Stromal cell of bone marrow (primary cell): Measurements from ENCODE around the gene HCRTR1.

Source experiments
- DNase-seq: peaks from one replicate; pipeline ENCODE4 v3.0.0-alpha.2; 2012; ENCODE audit warnings: low read depth

Gene HCRTR1

DNA sequence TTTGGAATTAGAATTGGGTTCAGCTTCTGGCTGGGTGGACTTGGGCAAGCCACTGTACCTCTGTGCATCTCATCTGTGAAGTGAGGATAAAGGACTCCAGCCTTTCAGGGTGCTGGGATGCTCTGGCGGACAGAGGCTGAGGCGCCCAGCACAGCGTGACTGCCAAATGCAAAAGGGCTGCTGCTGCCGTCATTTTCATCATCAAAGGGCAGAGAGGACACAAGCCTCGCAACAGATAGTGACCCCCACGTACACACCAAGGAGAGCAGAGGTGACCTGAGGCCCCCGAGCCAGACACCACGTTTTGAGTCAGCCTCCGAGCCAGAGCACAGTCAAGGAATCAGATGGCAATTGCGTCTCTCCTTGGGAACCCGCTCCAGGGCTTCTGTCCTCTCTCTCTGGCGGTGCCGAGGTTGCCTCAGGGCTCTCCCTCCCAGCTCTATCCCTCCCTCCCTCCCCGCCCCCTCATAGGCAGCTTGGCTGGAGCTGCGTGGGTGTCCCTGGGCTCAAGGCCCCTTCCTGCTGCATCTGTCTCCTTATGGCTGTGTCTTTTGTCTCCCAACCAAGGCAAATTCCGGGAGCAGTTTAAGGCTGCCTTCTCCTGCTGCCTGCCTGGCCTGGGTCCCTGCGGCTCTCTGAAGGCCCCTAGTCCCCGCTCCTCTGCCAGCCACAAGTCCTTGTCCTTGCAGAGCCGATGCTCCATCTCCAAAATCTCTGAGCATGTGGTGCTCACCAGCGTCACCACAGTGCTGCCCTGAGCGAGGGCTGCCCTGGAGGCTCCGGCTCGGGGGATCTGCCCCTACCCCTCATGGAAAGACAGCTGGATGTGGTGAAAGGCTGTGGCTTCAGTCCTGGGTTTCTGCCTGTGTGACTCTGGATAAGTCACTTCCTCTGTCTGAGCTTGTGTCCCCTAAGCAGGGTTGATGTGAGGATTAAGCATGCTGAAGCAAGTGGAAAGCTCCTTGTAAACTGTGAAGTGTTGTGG, 9.0 kb downstream of the HCRTR1 start:
- DNase-seq = no peak

DNA sequence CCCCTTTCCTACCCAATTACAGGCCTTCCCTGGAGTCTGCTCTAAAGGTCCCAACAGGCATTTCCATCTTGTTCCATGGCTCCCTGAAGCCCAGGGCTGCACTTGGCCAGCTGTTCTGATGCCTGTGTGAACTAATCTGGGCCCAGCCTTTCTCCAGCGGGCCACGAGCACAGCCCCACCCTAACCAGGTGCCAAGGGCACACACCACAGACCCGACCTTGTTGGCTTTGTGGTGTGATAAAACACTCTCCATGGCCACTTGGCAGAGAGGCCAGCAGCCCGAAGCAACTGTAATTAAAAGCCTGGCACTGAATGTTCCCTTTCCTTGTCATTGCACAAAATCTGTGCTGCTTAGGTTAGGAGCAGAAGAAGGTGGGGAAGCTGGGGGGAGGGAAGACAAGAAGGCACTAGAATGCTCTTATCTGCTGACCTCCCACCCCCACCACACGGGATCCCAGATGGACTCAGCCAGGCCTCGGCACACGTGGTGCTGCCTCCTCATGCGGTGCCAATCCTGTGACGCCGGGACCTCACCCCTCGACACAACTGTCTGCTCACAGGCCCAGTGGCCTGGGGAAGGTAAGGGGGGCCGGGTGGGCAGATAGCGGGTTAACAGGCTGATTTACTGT, 9.9 kb downstream of the HCRTR1 start:
- no peak for DNase-seq

GRCh38 chr1:31627930-31628559, 10.6 kb downstream of the HCRTR1 start:
- DNase-seq = no peak

DNA sequence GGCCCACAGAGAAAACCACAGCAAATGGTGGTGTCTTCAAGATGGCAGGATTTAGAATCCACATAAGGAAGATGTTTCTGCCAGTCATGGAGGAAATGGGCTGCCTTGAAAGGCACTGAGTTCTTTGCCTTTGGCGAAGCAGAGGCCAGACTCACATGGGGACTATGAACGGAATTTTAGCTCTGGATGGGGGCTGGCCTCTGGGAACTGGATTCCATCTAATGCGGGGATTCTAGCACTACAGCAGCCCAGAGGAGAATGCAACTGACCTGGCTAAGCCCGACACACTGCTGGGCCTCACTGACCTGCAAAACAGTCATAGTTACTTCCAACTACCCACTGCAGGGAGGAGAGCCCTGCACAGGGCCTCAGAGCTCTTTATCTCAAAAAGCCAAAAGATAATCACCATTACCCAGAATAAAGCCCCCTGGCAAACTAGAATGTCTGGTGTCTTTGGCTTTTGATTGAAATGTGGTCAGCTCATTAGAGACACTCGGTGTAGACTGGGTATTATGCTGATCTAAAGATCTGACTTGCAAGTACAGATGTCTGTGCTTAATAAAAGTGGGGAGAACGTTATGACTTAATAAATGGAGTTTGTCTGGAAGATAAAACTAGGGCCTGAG, 11.6 kb downstream of the HCRTR1 start:
- no peak for DNase-seq

DNA sequence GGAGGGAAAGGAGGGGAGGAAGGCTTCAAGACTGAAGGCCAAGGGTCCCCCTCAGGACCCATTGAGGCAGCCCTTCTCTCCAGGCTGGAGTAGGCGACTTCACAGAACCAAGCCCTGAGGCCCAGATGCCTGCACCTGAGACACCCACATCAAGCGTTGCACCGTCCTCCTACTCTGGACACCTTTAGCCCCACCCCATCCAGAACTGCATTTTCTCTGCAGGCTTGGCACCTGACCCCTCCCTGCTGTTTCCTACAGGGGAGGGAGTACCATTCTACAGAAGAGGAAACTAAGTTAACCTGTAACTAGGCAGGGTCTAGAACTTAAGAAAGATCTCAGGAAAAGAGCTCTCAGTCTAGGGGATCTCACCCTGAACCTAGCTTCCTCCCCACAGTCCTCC, 15.2 kb downstream of the HCRTR1 start:
- DNase-seq = no peak

GRCh38 chr1:31633117-31633516, 15.6 kb downstream of the HCRTR1 start:
- no peak for DNase-seq

GRCh38 chr1:31637915-31638673, 20.6 kb downstream of the HCRTR1 start:
- DNase-seq = no peak

DNA sequence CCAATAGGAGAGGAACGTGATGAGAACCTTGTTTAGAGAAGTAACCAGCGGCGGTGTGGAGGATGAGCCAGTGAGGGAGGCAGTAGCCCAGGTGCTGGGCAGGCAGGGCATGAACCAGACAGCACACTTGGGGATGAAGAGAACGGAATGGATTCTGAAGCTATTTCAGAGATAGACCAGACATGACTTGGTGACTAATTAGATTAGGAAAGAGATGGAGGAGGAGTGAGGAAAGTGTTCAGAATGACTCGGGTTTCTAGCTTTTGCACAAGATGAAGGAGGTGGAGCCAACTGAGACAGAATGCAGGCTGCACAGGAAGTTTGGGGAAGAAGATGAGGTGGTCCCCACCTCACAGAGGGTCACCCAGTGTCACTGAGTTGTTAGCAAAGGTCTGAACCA, 22.1 kb downstream of the HCRTR1 start:
- peak; percentile 49 for DNase-seq

DNA sequence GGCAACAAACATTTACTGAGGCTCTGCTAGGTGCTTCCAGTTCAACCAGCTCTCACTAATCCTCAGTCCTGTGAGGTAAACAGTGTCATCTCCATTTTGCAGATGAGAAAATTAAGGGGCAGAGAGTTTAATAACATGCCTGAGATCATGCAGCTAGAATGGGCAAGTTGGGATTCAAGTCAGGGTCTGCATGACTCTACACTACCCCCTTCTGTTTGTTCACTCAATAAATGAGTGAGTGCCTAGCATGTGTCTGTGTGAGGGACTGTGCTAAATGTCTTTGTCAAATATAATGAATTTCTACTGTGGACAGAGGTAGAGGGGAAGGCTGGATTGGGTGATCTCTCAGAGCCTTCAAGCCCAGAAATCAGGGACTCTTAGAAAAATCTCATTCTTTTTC, 22.7 kb downstream of the HCRTR1 start:
- no peak for DNase-seq

- no peak for DNase-seq
Observed at GRCh38 chr1:31640964-31641363, 23.5 kb downstream of the HCRTR1 start.

- DNase-seq = no peak
Observed at GRCh38 chr1:31642366-31642765, 24.9 kb downstream of the HCRTR1 start.

DNA sequence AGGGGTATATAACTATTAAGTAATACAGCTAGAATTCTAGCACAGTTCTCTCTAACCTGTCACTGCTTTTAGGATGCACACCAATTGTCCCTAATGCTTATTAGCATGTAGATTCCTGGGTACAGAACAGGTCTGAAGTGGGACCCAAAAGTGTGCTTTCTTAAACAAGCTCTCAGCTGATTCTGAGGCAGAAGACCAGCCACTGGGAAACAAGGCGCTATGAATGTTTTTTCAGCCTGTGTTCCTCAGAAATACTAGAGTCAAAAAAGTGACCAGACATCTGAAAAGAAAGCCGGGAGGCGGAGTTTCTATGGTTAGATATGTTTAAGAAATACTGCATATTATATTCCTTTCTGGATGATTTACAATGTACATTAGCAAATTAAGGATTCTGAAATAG, 25.4 kb downstream of the HCRTR1 start:
- DNase-seq = no peak

- DNase-seq = no peak
Observed at GRCh38 chr1:31643976-31644559, 26.6 kb downstream of the HCRTR1 start.

DNA sequence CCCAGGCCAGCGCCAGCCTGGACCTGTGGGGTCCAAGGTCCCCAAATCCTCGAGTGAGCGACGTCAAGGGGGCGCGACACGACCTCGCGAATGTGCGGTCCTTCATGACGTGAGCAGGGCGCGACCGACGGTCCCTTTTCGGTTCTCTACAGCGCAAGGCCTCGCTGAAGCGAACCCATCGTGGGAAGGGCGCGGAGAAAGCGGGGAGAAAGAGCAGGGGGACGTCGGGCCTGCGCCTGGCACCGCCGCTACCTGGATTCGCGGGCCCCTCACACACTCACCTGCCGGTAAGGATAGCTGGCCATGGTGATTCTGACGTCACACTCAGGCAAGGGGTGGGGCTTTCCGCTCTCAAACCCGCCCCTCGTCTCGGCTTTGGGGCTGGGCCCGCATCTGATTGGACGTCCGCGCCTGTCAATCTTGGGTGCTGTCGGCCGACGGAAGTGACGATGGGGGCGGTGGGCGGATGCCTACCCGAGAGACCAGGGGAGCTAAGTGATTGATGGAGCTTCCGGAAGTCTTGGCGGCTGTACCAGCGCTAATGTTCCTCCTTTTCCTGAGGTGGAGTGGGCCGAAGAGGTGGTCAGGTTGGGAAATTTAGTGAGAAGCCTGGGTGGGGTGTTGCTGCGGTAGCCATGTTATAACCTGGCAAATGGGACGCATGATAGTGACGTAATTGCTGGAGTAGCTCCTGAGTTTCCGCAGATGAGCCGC, 27.2 kb downstream of the HCRTR1 start, which contains the start of gene PEF1:
TSS of gene PEF1 (minus strand) at position 317 of the 714 bp plus-strand sequence. CDS start at position 305, 12 bp downstream.
- peak; percentile 94 for DNase-seq

GRCh38 chr1:31645274-31645568, 27.7 kb downstream of the HCRTR1 start:
- DNase-seq = no peak

- no peak for DNase-seq
Observed at GRCh38 chr1:31646259-31646960, 28.9 kb downstream of the HCRTR1 start.

- DNase-seq = no peak
Observed at GRCh38 chr1:31647106-31647505, 29.6 kb downstream of the HCRTR1 start.

GRCh38 chr1:31648190-31648589, 30.7 kb downstream of the HCRTR1 start:
- DNase-seq = no peak

DNA sequence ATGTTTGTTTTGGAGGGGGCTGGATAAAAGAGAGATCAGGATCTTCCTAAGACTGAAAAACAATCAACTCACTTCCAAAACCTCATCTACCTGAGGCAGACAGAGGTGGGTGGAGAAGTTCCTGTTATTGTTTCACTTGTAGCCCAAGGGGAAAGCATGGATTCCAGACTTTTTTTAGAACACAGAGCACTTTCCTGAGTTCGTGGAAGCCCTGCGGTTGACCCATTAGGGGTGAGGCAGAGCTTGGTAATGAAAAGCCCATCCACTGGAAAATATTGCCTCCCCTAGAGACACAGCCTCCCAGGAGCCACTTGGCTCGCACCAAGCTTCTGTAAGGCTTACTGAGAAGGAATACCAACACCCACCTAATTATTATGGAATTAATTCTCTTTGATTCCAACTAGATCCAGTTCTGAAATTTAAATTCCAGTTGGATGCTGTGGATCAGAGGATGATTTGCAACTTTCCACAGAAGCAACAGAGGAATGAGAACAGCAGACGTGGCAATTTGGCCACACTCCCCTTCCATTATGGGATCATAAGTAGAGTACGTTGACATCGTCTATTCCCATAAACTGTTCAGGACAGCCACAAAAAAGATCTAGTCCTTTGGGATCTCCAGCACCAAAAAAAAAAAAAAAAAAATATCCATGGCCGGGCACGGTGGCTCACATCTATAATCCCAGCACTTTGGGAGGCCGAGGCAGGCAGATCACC, 31.3 kb downstream of the HCRTR1 start:
- peak; percentile 25 for DNase-seq
